ENCODE measurements around the gene SPECC1L. TPM values are rescaled to one million over a fixed set of nuclear protein-coding genes. Genes with fewer than 3 reads are reported as not detected.

The SPECC1L gene
- total RNA-seq, 1 experiment from 2014 or later, result 39.9 TPM

DNA sequence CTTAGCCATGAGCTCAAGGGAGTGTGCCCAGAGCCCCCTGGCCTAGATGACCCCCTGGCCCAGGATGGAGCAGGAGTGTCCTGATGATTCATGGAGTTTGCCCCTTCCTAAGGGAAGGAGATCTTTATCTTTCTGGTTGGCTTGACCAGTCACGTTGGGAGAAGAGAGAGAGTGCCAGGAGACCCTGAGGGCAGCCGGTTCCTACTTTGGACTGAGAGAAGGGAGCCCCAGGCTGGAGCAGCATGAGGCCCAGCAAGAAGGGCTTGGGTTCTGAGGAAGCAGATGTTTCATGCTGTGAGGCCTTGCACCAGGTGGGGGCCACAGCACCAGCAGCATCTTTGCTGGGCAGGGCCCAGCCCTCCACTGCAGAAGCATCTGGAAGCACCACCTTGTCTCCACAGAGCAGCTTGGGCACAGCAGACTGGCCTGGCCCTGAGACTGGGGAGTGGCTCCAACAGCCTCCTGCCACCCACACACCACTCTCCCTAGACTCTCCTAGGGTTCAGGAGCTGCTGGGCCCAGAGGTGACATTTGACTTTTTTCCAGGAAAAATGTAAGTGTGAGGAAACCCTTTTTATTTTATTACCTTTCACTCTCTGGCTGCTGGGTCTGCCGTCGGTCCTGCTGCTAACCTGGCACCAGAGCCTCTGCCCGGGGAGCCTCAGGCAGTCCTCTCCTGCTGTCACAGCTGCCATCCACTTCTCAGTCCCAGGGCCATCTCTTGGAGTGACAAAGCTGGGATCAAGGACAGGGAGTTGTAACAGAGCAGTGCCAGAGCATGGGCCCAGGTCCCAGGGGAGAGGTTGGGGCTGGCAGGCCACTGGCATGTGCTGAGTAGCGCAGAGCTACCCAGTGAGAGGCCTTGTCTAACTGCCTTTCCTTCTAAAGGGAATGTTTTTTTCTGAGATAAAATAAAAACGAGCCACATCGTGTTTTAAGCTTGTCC is 171.0 kb downstream of the SPECC1L start:
- no peak for DNase-seq (ENCODE audit: low read depth)

DNA sequence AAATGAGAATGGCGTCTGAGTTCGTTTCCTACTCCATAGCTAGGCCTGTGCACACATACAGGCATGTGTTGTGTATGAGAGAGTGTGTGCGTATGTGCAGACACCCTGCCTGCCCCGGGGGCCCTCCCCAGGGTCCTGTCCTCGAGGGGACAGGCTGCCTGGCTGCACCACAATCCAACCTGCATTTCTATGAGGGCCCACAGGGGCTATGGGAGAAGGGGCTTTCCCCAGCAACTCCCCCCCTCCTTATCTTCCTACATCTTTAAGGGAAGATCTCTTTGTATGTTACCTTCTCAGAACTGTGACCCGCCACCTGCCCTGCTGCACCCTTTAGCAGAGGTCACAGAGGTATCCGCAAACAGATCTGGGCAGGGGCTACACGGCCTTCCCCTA is 171.7 kb downstream of the SPECC1L start:
- no peak for DNase-seq (ENCODE audit: low read depth)

DNA sequence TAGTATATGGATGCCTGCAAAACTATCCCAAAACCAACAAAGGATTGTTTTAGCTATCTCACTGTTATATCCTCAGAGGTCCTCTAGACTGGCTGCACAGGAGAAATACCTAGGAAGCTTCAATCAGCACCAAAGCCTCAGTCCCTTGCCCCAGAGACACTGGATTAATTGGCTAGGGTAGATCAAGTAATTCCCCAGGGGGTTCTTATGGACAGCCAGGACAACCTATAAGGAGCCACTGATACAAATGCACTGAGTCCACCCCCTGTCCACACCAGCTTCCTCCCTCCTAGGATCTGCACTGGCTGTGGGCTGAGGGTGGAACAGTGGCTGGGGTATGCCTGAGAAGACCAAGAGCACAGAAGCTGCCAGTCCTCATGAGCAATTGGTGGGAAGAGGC is 173.0 kb downstream of the SPECC1L start:
- no peak for DNase-seq (ENCODE audit: low read depth)

DNA sequence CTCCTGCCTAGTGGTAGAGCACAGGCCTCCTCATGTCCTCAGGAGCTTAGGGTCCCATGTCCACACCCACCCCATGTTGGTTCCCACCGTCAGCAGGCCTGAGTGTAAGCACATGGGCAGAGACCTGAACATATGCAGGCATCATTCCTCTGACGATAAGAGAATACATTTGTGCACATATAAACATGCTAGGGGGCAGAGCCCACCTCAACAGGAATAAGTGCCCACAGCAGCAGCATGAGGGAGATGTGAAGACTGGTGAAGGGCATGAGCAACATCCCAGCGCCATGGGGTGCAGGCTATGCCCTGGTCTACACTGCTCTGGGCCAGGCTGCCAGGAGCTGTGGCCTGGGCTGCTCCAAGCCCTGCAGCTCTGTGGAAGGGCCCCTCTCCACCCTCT is 173.6 kb downstream of the SPECC1L start:
- no peak for DNase-seq (ENCODE audit: low read depth)

DNA sequence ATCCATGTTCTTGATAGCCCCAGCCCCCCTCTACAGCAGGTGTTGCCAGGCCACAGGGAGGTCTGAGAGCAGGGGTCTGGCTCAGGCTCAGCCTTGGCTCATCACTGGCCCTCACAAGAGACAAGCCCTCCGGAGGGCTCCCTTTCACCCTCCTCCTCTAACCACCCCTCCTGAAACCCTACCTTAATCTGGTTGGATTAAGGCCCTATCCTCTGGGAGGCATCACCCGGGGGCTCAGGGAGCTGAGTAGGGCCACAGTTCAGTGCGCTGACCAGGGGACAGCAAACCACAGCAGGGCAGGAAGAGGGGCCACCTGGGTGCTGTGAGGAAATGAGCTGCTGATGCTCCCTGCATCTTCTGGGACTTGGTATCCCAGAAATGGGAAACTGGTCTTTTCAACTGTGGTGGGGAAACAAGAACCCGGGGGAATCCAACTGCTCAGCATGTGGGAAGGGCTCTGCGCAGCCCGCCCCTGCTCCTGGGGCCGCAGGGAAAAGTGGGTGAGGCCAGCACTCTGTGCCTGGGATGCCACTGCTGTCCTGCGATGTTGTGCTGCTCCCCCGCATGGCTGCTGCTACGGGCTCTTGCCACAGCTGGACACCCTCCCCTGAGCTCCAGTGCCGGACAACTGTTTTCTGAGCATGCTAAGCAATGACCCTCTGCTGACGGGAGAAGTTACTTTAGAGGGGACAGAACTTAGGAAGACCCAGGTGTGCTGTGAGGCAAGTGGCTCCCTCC is 174.3 kb downstream of the SPECC1L start:
- DNase-seq (ENCODE audit: low read depth), result no peak

DNA sequence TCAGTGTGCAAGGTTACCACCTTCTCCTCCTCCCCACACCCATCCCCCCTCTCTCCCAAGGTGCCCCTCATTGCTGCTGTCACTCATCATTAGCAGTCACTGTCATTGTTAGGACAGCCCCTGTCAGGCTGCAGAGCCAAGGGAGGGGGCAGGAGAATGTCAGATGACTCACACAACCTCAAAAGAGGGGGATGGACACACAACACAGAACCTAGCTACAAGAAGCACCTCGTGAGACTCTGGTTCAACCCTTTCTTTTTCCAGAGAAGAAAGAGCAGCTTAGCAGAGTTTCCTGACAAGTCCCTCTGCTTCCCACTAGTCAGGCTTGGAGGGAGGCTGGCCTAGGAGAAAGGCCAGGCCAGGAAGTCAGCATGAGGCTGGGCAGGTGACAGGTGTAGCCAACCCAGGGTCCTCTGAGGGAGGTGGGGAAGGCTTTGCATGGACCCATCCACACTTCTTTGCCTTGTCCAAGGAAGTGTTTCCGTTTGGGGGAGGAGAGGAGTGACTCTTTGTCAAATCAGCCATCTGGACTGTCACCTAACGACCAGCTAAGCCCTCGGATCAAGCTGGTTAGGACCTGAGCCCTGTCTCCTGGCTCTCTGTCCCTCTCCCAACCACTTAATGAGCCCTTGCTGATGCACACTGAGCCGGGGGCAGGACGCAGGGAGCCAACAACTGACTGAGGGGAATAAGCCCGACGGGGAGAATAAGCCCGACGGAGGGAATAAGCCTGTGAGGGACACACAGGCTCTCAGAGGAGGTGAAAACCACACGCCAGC is 175.0 kb downstream of the SPECC1L start:
- no peak for DNase-seq (ENCODE audit: low read depth)

DNA sequence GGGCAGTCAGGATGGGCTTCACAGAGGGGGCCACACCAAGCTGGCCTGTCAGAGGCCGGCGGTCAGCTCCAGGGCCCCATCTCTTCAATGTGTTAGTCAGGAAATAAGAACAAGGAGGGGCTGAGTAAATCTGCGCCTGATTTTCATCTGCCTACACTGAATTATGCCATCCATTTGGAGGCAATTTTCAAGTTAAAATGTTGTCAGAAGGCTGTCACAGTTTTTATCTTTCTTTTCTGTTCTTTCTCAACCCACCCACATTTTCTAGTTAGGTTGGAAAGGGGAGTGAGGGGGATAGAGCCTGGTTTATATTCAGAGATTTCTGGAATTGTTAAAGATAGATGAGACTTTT is 175.6 kb downstream of the SPECC1L start:
- no peak for DNase-seq (ENCODE audit: low read depth)

DNA sequence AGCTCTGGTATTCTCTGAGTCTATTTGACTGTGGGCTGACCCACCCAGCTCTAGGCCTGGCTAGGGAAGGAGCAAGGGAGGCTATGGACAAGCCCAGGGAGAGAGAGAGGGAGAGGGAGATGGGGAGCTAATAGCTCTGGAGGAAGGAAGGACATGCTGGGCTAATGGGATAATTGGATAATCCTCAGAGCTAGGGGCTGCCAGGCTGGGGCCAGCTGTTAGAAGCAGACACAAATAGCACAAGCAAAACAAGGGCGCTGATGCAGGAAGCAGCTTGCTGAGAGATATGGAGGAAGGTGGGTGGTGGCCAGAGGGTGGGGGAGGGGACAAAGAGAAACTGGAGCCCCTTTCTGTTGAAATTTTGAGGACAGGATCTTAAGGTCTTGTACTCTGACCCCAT is 180.0 kb downstream of the SPECC1L start:
- no peak for DNase-seq (ENCODE audit: low read depth)

DNA sequence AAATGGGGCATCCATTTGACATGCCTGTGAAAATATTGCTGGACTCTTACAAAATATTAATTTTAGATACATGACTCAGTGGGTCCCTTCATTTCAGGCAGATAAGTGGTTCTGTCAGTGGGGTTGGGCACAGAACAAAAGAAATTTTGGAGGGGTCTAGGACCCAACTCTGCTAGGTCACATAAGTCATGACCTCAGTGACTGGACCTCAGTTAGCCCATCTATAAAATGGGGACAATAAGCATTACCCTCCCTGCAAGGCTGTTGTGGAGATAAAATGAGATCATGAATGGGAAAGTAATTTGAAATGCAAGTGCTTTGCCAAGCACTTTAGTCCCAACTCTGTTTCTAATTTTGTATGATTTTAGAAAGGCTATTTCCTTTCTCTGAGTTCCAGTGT is 180.5 kb downstream of the SPECC1L start:
- DNase-seq (ENCODE audit: low read depth), result no peak

DNA sequence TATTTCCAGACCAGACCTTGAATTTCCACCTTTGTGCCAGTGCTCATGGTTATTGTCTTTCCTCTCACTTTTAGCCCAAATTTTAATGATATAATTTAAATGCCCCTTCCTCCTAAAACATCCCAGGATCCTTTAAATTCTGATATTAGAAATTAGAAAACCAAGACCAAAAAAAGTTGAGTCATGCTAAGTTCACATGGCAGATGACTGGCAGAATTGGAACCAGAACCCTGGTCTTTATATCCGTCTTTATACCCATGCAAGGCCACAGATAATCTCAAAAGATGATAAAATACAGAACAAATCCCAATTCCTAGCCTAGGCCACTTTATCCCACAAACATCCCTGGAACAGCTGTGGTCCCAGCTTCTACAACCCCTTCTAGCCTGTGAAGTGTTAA is 183.2 kb downstream of the SPECC1L start:
- DNase-seq (ENCODE audit: low read depth), result no peak

DNA sequence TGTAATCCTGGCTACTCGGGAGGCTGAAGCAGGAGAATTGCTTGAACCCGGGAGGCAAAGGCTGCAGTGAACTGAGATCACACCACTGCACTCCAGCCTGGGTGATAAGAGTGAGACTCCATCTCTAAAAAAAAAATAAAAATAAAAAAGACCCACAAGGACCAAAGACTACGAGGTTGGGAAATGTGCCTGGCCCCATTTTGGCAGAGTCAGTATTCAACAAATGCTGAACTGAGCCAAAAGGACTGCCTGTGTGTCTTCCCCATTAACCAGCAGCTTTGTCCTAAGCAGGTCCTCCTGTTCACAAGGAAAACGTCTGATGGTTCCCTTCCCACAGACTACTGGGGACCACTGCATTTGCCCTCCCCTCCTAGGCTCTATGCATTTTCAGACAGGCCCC is 184.4 kb downstream of the SPECC1L start:
- DNase-seq (ENCODE audit: low read depth), result no peak

DNA sequence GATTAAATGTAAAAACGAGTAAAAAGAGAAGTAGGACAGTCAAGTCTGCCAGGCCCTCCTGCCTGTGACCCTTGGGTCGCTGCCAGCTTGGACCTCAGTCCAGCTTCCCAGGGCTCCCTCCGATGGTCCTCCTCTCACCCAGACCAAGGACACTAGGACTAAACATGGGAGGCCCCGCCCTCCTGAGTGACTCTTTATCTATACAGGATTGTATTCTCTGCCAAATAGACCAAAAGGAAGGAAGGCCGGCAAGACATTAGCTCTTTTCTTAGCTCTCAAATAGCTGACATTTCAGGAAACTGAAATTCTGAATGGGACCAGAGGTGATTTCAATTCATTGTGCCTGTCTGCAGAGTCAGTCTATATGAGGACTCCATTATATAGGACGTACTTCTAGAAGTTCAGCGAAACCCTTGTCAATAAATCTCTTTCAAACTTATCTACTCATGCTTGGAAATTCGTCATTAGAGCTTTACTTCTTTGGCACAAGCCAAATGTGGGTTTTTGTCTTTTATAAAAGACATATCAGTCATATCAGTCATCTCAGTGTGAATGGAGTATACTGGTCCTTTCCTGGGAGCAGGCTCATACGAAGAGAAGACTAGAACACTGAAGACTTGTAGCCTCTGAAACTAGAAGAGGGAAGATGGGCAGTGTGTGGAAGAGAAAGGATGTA is 185.3 kb downstream of the SPECC1L start:
- DNase-seq (ENCODE audit: low read depth), result no peak

DNA sequence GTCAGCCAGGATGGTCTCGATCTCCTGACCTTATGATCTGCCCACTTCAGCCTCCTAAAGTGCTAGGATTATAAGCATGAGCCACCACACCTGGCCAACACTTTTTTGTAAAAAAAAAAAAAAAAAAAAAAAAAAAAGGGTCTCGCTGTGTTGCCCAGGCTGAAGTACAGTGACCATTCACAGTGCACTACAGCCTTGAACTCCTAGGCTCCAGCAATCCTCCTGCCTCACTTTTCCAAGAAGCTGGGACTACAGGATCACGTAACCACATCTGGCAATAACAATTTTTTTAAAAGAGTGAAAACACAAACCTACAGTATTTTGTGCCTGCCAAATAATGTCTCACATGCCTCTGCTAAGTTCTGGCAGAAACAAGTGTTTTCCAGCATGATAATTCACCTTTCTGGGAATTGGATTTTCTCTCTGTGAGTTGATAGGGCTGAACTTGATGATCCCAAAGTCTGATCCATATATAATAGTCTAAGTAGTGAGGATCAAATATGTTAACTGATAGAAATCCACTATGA is 187.3 kb downstream of the SPECC1L start:
- DNase-seq (ENCODE audit: low read depth), result no peak

DNA sequence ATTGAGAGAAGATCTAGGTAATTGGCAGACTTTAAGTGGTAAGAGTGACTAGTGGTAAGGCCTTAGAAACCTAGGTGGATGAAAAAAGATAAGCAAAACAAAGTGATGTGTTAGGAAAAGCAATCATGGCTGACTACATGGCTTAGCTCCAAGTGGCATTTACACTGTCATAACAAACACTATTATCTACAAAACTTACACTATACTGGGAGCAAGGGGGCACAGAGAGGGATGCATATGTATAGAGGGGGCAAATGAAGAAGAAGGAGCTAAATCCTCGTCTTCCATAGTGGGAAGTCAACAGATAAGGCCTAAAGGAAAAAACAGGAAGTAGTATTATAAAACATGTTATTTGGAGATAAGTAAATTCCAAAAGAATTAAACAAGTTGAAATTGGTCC is 189.3 kb downstream of the SPECC1L start:
- no peak for DNase-seq (ENCODE audit: low read depth)

DNA sequence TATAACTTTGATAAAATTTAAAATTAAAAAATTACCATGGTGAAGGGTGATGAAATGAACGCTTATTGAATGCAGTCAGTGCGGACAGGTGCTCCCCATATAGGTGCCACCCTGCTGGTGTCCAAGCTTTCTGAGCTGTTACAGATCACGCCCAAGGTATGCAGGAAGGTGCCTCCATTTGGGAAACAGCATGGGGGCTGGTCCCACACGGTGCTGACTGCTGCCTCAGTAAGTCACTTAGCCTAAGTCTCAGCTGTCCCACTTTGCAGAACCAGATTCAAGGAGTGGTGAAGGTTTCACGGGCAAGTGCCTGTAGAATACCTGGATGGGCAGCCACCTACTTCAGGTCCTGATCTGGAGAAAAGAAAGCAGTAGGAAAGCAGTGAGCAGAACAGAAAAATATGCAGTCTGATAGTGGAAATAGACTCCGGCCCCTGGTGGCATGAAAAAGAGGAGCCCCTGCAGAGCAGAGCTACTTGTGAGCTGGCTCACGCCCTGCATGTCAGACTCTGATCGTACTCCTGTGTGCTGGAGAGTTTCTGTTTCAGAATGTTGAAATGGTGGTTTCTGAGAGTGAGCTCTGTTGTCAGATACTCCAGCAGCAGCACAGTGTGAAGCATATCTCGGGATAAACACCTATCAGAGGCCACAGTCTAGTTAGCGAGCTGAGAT is 189.9 kb downstream of the SPECC1L start:
- no peak for DNase-seq (ENCODE audit: low read depth)

DNA sequence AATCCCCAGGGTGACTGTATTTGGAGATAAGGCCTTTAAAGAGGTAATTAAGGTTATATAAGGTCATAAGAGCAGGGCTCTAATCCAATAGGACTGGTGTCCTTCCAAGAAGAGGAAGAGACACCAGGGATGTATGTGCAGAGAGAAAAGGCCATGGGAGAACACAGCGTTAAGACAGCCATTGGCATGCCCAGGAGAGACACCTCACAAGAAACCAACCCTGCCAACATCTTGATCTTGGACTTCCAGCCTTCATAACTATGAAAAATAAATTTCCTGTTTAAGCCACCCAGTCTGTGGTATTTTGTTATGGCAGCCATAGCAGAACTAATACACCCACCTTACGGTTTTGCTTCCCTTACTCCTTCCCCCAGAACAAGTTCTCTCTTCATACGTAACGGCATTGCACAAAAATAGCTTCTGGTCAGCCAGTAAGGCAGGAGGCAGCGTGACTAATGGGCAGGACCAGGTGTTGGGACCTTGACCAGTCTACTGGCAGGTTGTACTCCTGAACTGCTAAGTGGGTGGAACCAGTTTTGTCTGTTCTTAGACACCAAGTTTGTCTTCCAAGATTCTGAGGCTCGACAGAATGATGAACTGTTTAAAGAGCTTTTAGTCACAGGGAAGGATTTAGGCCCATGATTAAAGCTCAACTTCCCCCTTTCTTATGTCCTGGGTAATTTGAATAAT is 192.6 kb downstream of the SPECC1L start:
- no peak for DNase-seq (ENCODE audit: low read depth)

DNA sequence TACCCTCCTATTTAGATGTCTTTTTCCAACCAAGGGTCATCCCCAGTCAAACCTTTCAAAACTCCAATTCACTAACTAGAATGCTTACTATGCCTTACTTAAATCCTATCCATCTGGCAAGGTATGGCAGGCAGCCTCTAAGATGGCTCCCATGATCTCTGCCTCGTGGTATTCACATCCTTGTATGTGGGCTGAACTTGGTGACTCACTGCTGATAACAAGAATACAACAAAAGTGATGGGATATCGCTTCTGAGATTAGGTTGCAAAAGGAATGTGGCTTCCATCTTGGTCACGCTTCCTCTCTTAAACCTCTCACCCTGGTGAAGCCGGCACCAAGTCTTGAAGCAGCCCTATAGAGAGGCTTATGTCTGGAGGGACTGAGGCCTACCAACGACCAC is 194.9 kb downstream of the SPECC1L start:
- peak; percentile 28 for DNase-seq (ENCODE audit: low read depth)

DNA sequence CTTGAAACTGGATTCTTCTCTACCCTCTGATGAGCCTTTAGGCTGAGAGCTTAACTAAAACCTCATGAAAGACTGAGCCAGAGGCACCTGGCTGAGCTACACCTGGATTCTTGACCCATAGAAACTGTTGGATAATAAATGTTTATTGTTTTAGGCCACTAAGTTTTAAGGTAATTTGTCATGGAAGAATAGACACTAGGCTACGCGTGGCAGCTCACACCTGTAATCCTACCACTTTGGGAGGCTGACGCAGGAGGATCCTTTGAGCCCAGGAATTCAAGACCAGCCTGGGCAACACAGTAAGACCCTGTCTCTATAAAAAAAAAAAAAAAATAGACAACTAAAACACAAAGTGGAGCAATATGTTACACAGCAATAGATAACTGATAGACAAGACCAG is 195.3 kb downstream of the SPECC1L start:
- no peak for DNase-seq (ENCODE audit: low read depth)

DNA sequence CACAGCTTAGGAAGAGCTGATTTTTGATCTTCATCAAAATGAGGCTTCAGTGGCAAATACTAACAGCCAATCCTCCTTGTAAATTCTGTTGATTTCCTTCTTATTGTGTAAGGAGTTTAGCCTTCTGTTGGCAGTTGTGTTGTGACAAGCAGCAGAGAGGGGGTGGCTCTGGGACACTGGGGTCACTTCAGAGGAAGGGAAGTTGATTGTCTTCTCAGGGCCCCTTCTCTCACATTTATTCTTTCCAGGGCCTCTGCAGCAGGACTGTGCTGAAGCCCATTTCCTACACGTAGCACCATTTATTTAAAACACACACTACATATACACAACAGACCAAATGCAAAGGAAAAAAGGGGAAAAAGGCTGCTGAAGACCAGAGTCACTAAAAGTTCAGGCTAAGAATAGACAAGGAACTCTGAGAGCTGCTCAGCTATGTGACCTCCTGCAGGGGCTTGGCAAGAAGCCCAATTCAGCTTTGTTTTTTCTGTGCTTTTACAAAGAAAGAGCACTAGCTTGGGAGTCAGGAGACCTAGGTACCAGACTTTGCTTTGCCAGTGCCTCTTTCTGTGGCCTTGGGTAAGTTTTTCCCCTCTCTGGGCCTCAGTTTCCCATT is 196.2 kb downstream of the SPECC1L start:
- DNase-seq (ENCODE audit: low read depth), result peak; percentile 65

DNA sequence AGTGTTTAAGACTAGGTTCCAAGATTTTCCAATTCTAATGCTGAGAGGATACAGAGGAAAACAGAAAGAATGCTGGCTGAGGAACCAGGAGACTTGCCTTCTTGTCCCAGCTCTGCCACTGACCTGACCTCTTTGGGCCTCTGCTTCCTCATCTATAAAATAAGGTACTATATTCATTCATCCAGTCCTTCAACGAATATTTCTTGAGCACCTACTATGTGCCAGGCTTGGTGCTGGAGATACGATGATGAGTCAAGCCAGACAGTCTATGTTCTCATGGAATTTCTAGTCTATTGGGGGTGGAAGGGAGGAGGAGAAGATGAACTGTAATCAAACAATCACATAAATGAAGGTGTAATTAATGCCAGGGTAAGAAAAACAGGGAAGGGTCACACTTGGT is 196.7 kb downstream of the SPECC1L start:
- DNase-seq (ENCODE audit: low read depth), result no peak

Measured in LHCN-M2 (cell line).